ENCODE results near the gene SND1.

- TF ChIP-seq POLR2A (IDR thresholded peaks at IDR 0.05; ENCODE audit: low read depth, low read length): no peak
- TF ChIP-seq CBFB (IDR thresholded peaks at IDR 0.05; ENCODE audit: low read depth): no peak
- no peak for TF ChIP-seq RAD21 (IDR thresholded peaks at IDR 0.05; ENCODE audit: insufficient read depth, low read depth, low read length)
- no peak for TF ChIP-seq USF1 (IDR thresholded peaks at IDR 0.05; ENCODE audit: borderline replicate concordance, extremely low read length, insufficient read depth, low read depth, low read length)
- no peak for TF ChIP-seq HCFC1 (IDR thresholded peaks at IDR 0.05; ENCODE audit: low read length)
- TF ChIP-seq FOXM1 (IDR thresholded peaks at IDR 0.05; ENCODE audit: low read depth, low read length): no peak
- TF ChIP-seq CHD2 (IDR thresholded peaks at IDR 0.05; ENCODE audit: borderline replicate concordance, low read depth, low read length): no peak
- TF ChIP-seq CUX1 (IDR thresholded peaks at IDR 0.05; ENCODE audit: insufficient replicate concordance, low read depth, low read length): no peak
These were observed 21.9 kb downstream of the SND1 start for GRCh38 chr7:127673902-127674301.

All from GM12878 (cell line).